Kidney (tissue), 14 donors: ENCODE measurements around the gene PDE12. TPM values are rescaled to one million over a fixed set of nuclear protein-coding genes. Genes with fewer than 3 reads are reported as not detected.

ENCODE experiments used
- DNase-seq, 5 donors: peaks; one replicate each; pipeline ENCODE4 v3.0.0-alpha.2; 2013 to 2020
- FAIRE-seq: peaks from 2 replicates; lab custom pipeline; 2012; peaks lifted over from hg19 to GRCh38; lab: Jason Lieb, UNC
- H3K27ac ChIP-seq, 2 donors: one replicate each; pipeline ENCODE4 v1.7.0; 2013; ENCODE audit warnings: low read depth in 2 of 2, low read length in 2 of 2, inconsistent platforms in 1 of 2
- H3K27me3 ChIP-seq: one replicate; pipeline ENCODE4 v1.7.1; 2013; ENCODE audit warnings: low read length, inconsistent platforms; ENCODE audit not compliant: control insufficient read depth, insufficient read depth
- H3K36me3 ChIP-seq, 3 donors: one replicate each; pipeline versions ENCODE4 v1.7.0 to v1.7.1; 2013; ENCODE audit warnings: low read length in 3 of 3, control low read depth in 1 of 3, inconsistent platforms in 1 of 3; ENCODE audit not compliant: insufficient read depth in 3 of 3, control insufficient read depth in 2 of 3
- H3K4me1 ChIP-seq, 3 donors: one replicate each; pipeline versions ENCODE4 v1.7.0 to v1.7.1; 2013; ENCODE audit warnings: low read length in 3 of 3, inconsistent platforms in 1 of 3, low read depth in 1 of 3; ENCODE audit not compliant: control insufficient read depth in 2 of 3, insufficient read depth in 2 of 3
- H3K4me3 ChIP-seq, 3 donors: one replicate each; pipeline versions ENCODE4 v1.7.0 to v1.8.1; 2013; ENCODE audit warnings: low read length in 3 of 3, control low read depth in 1 of 3, inconsistent platforms in 1 of 3
- H3K9ac ChIP-seq, 3 donors: one replicate each; pipeline versions ENCODE4 v1.7.0 to v1.7.1; 2013; ENCODE audit warnings: low read length in 3 of 3, control low read depth in 1 of 3, inconsistent platforms in 1 of 3
- H3K9me3 ChIP-seq, 3 donors: one replicate each; pipeline versions ENCODE4 v1.7.0 to v1.7.1; 2013; ENCODE audit warnings: low read length in 3 of 3, control low read depth in 1 of 3, inconsistent platforms in 1 of 3; ENCODE audit not compliant: control insufficient read depth in 2 of 3, insufficient read depth in 1 of 3
- intact Hi-C: fragments of 100-400 bp; cut with DNase I; formaldehyde crosslinking; loops from one replicate; pipeline ENCODE4 v1.11.1; 2022
- polyA plus RNA-seq: library from polyadenylated mRNA; stranded (reverse); fragments of 350-450 nt; fragmentation: Illumina TruSeq; extraction: RNeasy Lipid Tissue Mini Kit (QIAGEN cat#74804); gene quantifications from one replicate; pipeline ENCODE4 v1.2.3, GENCODE V29; 2014; ENCODE audit warnings: low read depth, low replicate concordance; ENCODE audit not compliant: insufficient read depth
- total RNA-seq: library from RNA; stranded (reverse); fragmentation: NEBNext Ultra II Directional; extraction: Animal tissue kit (Norgen Biotek cat#: 25700); gene quantifications from one replicate; pipeline ENCODE4 v1.2.1, GENCODE V29; 2021
- TF ChIP-seq, protein P1 (sequence below): IDR thresholded peaks from 3 replicates; pipeline ENCODE4 v1.5.1; 2012; ENCODE audit warnings: mild to moderate bottlenecking, moderate library complexity, borderline replicate concordance; ENCODE audit not compliant: insufficient read depth; ENCODE audit errors: extremely low read depth
- donor health status: control.
- donor health status: control.
- donor health status: control.
- donor health status: control.
- donor health status: control.
- donor health status: DM: yes; HTN: yes; CAD: no.
- donor health status: Normal renal cell carcinoma (clear cell type).

PDE12 gene
- total and polyA plus RNA-seq, 2 donors from 2014 or later: 6.1 to 21.1 TPM

DNA sequence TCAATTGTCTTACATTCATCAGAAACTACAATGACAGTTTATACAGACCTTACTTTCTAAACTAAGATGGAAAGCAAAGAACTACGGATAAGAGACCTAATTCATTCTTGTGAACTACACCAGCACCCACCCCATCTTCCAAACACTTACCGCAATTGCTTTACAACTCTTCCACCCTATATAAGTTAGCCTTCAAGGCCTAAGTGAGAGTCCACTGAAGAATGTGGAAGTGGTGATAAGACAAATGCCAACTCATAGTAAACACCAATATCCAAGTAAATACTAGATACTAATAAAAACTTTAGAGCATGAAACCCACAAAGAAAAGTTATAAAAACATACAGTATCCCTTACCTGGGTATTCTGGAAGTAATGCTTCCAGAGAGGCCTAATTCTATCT lies 27.5 kb downstream of the PDE12 start:
- H3K27ac ChIP-seq: no peak overlapping the region
- peaks cover 0 to 3% (median 0%) of the 10 kb centered on the region in 3 donors for H3K4me1 ChIP-seq
- DNase-seq (no peak), FAIRE-seq (no peak)
- H3K9me3 ChIP-seq: no peaks in the 10 kb centered on the region
- intact Hi-C loops: no loop called here
- TF ChIP-seq, protein P1, sequence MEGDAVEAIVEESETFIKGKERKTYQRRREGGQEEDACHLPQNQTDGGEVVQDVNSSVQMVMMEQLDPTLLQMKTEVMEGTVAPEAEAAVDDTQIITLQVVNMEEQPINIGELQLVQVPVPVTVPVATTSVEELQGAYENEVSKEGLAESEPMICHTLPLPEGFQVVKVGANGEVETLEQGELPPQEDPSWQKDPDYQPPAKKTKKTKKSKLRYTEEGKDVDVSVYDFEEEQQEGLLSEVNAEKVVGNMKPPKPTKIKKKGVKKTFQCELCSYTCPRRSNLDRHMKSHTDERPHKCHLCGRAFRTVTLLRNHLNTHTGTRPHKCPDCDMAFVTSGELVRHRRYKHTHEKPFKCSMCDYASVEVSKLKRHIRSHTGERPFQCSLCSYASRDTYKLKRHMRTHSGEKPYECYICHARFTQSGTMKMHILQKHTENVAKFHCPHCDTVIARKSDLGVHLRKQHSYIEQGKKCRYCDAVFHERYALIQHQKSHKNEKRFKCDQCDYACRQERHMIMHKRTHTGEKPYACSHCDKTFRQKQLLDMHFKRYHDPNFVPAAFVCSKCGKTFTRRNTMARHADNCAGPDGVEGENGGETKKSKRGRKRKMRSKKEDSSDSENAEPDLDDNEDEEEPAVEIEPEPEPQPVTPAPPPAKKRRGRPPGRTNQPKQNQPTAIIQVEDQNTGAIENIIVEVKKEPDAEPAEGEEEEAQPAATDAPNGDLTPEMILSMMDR: no peak
- H3K27me3 ChIP-seq: no peaks in the 10 kb centered on the region
- H3K9ac ChIP-seq: no peak overlapping the region
- peaks cover 0 to 4% (median 0%) of the 10 kb centered on the region in 3 donors for H3K36me3 ChIP-seq
- no peak overlapping the region for H3K4me3 ChIP-seq

DNA sequence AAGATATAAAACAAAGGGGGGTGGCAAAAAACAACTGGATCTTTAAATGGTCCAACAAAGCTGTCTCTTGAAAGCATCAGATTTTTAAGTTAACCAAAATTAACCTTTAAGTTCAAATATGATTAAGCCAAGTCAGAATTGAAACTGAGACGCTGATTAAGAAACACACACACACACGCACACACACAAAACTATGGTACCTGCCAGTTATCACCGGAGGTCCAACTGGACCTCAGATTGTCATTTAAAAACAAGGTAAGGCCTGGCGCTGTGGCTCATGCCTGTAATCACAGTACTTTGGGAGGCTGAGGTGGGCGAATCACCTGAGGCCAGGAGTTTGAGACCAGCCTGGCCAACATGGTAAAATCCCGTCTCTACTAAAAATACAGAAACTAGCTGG lies 30.7 kb downstream of the PDE12 start:
- H3K27me3 ChIP-seq: no peaks in the 10 kb centered on the region
- H3K36me3 ChIP-seq: peaks cover 0 to 4% (median 0%) of the 10 kb centered on the region in 3 donors
- DNase-seq: no peak
- H3K27ac ChIP-seq: no peak overlapping the region
- H3K4me1 ChIP-seq: peaks cover 0 to 3% (median 0%) of the 10 kb centered on the region in 3 donors
- H3K9me3 ChIP-seq: no peaks in the 10 kb centered on the region
- no peak overlapping the region for H3K9ac ChIP-seq
- H3K4me3 ChIP-seq: no peak overlapping the region
- TF ChIP-seq, protein P1: no peak
- FAIRE-seq: no peak
- intact Hi-C loops: no loop called here

DNA sequence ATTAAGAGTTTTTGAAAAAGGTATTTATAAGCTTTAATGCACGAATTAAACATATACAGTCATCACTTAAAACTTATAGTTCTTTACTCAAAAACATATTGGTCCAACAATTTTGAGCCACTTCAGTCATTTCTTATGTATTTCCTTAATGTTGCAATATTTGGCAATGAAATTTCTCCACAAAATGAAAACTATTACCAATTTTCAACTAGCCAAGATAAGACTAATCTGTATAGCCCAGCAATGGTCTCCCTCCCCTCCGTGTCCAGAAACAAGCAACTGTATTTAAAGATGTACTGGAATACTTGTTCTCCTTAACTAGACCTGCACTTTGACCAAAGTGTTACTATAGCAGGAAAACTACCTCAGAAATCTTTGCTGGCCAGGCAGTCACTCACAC lies 31.8 kb downstream of the PDE12 start:
- no peak overlapping the region for H3K4me3 ChIP-seq
- H3K4me1 ChIP-seq: peaks cover 0 to 3% (median 0%) of the 10 kb centered on the region in 3 donors
- H3K9ac ChIP-seq: no peak overlapping the region
- DNase-seq (no peak), FAIRE-seq (no peak)
- no peaks in the 10 kb centered on the region for H3K9me3 ChIP-seq
- peaks cover 0 to 4% (median 0%) of the 10 kb centered on the region in 3 donors for H3K36me3 ChIP-seq
- H3K27me3 ChIP-seq: no peaks in the 10 kb centered on the region
- H3K27ac ChIP-seq: no peak overlapping the region
- intact Hi-C loops: no loop called here
- TF ChIP-seq, protein P1: no peak

DNA sequence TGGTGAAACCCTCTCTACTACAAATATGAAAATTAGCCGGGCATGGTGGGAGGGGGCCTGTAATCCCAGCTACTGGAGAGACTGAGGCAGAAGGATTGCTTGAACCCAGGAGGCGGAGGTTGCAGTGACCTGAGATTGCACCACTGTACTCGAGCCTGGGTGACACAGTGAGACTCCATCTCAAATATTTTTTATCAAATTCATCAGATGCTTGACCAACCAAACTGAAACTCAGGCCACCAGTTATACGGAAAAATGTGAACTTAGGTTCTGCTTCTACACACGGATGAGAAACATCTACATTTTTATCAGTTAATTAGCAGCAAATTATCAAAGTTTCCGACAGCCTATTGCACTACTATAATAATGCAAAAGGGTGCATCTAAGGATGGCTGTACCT lies 36.2 kb downstream of the PDE12 start:
- DNase-seq (no peak), FAIRE-seq (no peak)
- H3K27me3 ChIP-seq: no peaks in the 10 kb centered on the region
- H3K4me1 ChIP-seq: peaks cover 5 to 10% (median 7%) of the 10 kb centered on the region in 3 donors
- intact Hi-C loops: no loop called here
- H3K9ac ChIP-seq: no peak overlapping the region
- no peaks in the 10 kb centered on the region for H3K36me3 ChIP-seq
- no peak overlapping the region for H3K4me3 ChIP-seq
- H3K9me3 ChIP-seq: no peaks in the 10 kb centered on the region
- TF ChIP-seq, protein P1: no peak
- H3K27ac ChIP-seq: no peak overlapping the region
